Measurements from ENCODE around the gene ZSCAN26.
"Not testable (repeated sequence)": the region's sequence is repeated elsewhere in the genome, so short reads cannot be mapped to it uniquely, and the experiment has no call there.

Gene ZSCAN26

GRCh38 chr6:28295326-28295725 lies 28.4 kb downstream of the ZSCAN26 start:
- DNase-seq (ENCODE audit: low read depth) = no peak
- no peak for TF ChIP-seq CTCF (conservative IDR thresholded peaks at IDR 0.05; ENCODE audit: low read depth, low read length)
- H3K4me3 ChIP-seq (ENCODE audit: low read length) = no peak overlapping the region

GRCh38 chr6:28296520-28297060 lies 29.6 kb downstream of the ZSCAN26 start:
- no peak overlapping the region for H3K4me3 ChIP-seq (ENCODE audit: low read length)
- no peak for TF ChIP-seq CTCF (conservative IDR thresholded peaks at IDR 0.05; ENCODE audit: low read depth, low read length)
- no peak for DNase-seq (ENCODE audit: low read depth)

GRCh38 chr6:28303570-28303969 lies 36.6 kb downstream of the ZSCAN26 start:
- no peak for TF ChIP-seq CTCF (conservative IDR thresholded peaks at IDR 0.05; ENCODE audit: low read depth, low read length)
- no peak overlapping the region for H3K4me3 ChIP-seq (ENCODE audit: low read length)
- DNase-seq (ENCODE audit: low read depth) = no peak

GRCh38 chr6:28306363-28306762 lies 39.4 kb downstream of the ZSCAN26 start:
- DNase-seq (ENCODE audit: low read depth); H3K4me3 ChIP-seq (ENCODE audit: low read length): not testable (repeated sequence)

- no peak for TF ChIP-seq CTCF (conservative IDR thresholded peaks at IDR 0.05; ENCODE audit: low read depth, low read length)
- DNase-seq (ENCODE audit: low read depth) = peak; percentile 97
- no peak overlapping the region for H3K4me3 ChIP-seq (ENCODE audit: low read length)
These were observed 44.3 kb downstream of the ZSCAN26 start for GRCh38 chr6:28311139-28311823.

GRCh38 chr6:28312939-28313338 lies 46.0 kb downstream of the ZSCAN26 start:
- TF ChIP-seq CTCF (conservative IDR thresholded peaks at IDR 0.05; ENCODE audit: low read depth, low read length) = no peak
- DNase-seq (ENCODE audit: low read depth) = no peak
- no peak overlapping the region for H3K4me3 ChIP-seq (ENCODE audit: low read length)

- TF ChIP-seq CTCF (conservative IDR thresholded peaks at IDR 0.05; ENCODE audit: low read depth, low read length) = no peak
- H3K4me3 ChIP-seq (ENCODE audit: low read length) = no peak overlapping the region
- no peak for DNase-seq (ENCODE audit: low read depth)
These were observed 48.7 kb downstream of the ZSCAN26 start for GRCh38 chr6:28315628-28316027.

- not testable (repeated sequence) for DNase-seq (ENCODE audit: low read depth); H3K4me3 ChIP-seq (ENCODE audit: low read length)
These were observed 50.9 kb downstream of the ZSCAN26 start for GRCh38 chr6:28317866-28318265.
